H1 (cell line): ENCODE measurements around the gene GLRA1. TPM values are rescaled to one million over a fixed set of nuclear protein-coding genes. Genes with fewer than 3 reads are reported as not detected.

ENCODE experiments used
- CTCF ChIA-PET: fragments of 300-600 bp; sonication (Branson Sonifier 250); formaldehyde crosslinking; loops from one replicate; lab custom pipeline; 2021; ENCODE audit not compliant: partially characterized antibody; lab: Charles Lee
- POLR2A ChIA-PET: fragments of 300-600 bp; sonication (Branson Sonifier 250); formaldehyde crosslinking; loops from one replicate; lab custom pipeline; 2021; ENCODE audit warnings: inconsistent platforms; ENCODE audit not compliant: partially characterized antibody; lab: Charles Lee
- DNase-seq, 2 experiments: peaks; one replicate each; pipeline versions ENCODE4 v3.0.0 to v3.0.0-alpha.2; 2010 to 2022; ENCODE audit warnings: low spot score in 2 of 2, low read depth in 1 of 2, mixed read lengths in 1 of 2
- FAIRE-seq: peaks from 2 replicates; lab custom pipeline; 2011; peaks lifted over from hg19 to GRCh38; lab: Jason Lieb, UNC
- H2AFZ ChIP-seq: 2 replicates; pipeline ENCODE4 v1.8.1; 2012; ENCODE audit warnings: low read length, inconsistent platforms
- H2AK5ac ChIP-seq: 2 replicates; pipeline ENCODE4 v1.6.1; 2013; ENCODE audit warnings: low read depth, low read length
- H2BK120ac ChIP-seq: replicated peaks from 2 replicates; pipeline ENCODE3; 2013; ENCODE audit warnings: low read depth, low read length, inconsistent platforms
- H2BK12ac ChIP-seq: 2 replicates; pipeline ENCODE4 v1.6.1; 2013; ENCODE audit warnings: low read depth, low read length
- H2BK15ac ChIP-seq: 2 replicates; pipeline ENCODE4 v1.6.1; 2013; ENCODE audit warnings: low read length
- H2BK20ac ChIP-seq: 2 replicates; pipeline ENCODE4 v1.6.1; 2013; ENCODE audit warnings: low read length
- H2BK5ac ChIP-seq: 2 replicates; pipeline ENCODE4 v1.6.1; 2013; ENCODE audit warnings: low read depth, low read length
- H3K14ac ChIP-seq: 2 replicates; pipeline ENCODE4 v1.6.1; 2013; ENCODE audit warnings: inconsistent platforms; ENCODE audit not compliant: insufficient read length
- H3K18ac ChIP-seq: 2 replicates; pipeline ENCODE4 v1.6.1; 2013; ENCODE audit warnings: low read length; ENCODE audit errors: extremely low read depth
- H3K23ac ChIP-seq: 2 replicates; pipeline ENCODE4 v1.6.1; 2013; ENCODE audit warnings: inconsistent platforms; ENCODE audit not compliant: insufficient read length
- H3K23me2 ChIP-seq: 2 replicates; pipeline ENCODE4 v1.6.1; 2013; ENCODE audit warnings: low read depth, low read length
- H3K27ac ChIP-seq: 2 replicates; pipeline ENCODE4 v1.6.1; 2011; ENCODE audit warnings: low read depth, low read length, inconsistent platforms
- H3K27me3 ChIP-seq, 4 experiments: replicated peaks in 1 of 4; 1 replicate in 1 of 4; 2 replicates in 3 of 4; pipeline versions ENCODE4 v1.6.1 to v1.8.1; 2011 to 2013; ENCODE audit warnings: low read length in 3 of 4, mild to moderate bottlenecking in 3 of 4, inconsistent platforms in 2 of 4, mixed read lengths in 2 of 4, moderate library complexity in 1 of 4; ENCODE audit not compliant: control insufficient read depth in 3 of 4, insufficient read depth in 3 of 4; ENCODE audit errors: extremely low read depth in 1 of 4
- H3K36me3 ChIP-seq, 4 experiments: 2 replicates each; pipeline versions ENCODE4 v1.6.1 to v1.8.1; 2011 to 2013; ENCODE audit warnings: mild to moderate bottlenecking in 4 of 4, low read length in 3 of 4, moderate library complexity in 2 of 4, control low read depth in 1 of 4, inconsistent platforms in 1 of 4; ENCODE audit not compliant: insufficient read depth in 4 of 4, control insufficient read depth in 2 of 4
- H3K4ac ChIP-seq: replicated peaks from 2 replicates; pipeline ENCODE3; 2013; ENCODE audit warnings: low read length, low read depth, mixed read lengths, inconsistent platforms; ENCODE audit not compliant: insufficient read length
- H3K4me1 ChIP-seq, 4 experiments: replicated peaks in 1 of 4; 1 replicate in 1 of 4; 2 replicates in 3 of 4; pipeline versions ENCODE4 v1.6.1 to v1.8.1; 2011 to 2013; ENCODE audit warnings: low read length in 3 of 4, inconsistent platforms in 2 of 4, mixed read lengths in 1 of 4; ENCODE audit not compliant: insufficient read depth in 4 of 4, control insufficient read depth in 3 of 4
- H3K4me2 ChIP-seq, 2 experiments: 2 replicates each; pipeline versions ENCODE4 v1.6.1 to v1.8.1; 2011 to 2013; ENCODE audit warnings: low read depth in 2 of 2, low read length in 2 of 2, control low read depth in 1 of 2, inconsistent platforms in 1 of 2, mild to moderate bottlenecking in 1 of 2; ENCODE audit not compliant: insufficient read depth in 1 of 2
- H3K4me3 ChIP-seq, 4 experiments: fragments of 200-600, 300-600 bp in 1 of 4; sonication (generic), shearing (Covaris generic), sonication (Bioruptor Twin) in 1 of 4; 2 replicates each; pipeline versions ENCODE4 v1.5.1 to v1.8.1; 2011 to 2016; ENCODE audit warnings: low read length in 4 of 4, low read depth in 3 of 4, control low read depth in 2 of 4, inconsistent platforms in 2 of 4, mild to moderate bottlenecking in 2 of 4, mixed read lengths in 1 of 4, moderate library complexity in 1 of 4; ENCODE audit not compliant: insufficient read depth in 2 of 4; ENCODE audit errors: extremely low read depth in 1 of 4
- H3K56ac ChIP-seq: replicated peaks from 2 replicates; pipeline ENCODE3; 2013; ENCODE audit warnings: low read depth, mild to moderate bottlenecking, mixed read lengths, low read length, inconsistent platforms; ENCODE audit not compliant: insufficient read length
- H3K79me1 ChIP-seq: 2 replicates; pipeline ENCODE4 v1.6.1; 2013; ENCODE audit warnings: low read depth, low read length, control low read depth
- H3K79me2 ChIP-seq, 2 experiments: 2 replicates each; pipeline versions ENCODE4 v1.6.1 to v1.8.1; 2012 to 2013; ENCODE audit warnings: low read length in 2 of 2, mild to moderate bottlenecking in 2 of 2, inconsistent platforms in 1 of 2; ENCODE audit not compliant: insufficient read depth in 2 of 2, control insufficient read depth in 1 of 2
- H3K9ac ChIP-seq, 4 experiments: replicated peaks in 1 of 4; 1 replicate in 1 of 4; 2 replicates in 3 of 4; pipeline versions ENCODE4 v1.6.1 to v1.8.1; 2011 to 2013; ENCODE audit warnings: low read depth in 3 of 4, low read length in 3 of 4, control low read depth in 2 of 4, mild to moderate bottlenecking in 2 of 4, moderate library complexity in 2 of 4, inconsistent platforms in 1 of 4; ENCODE audit errors: extremely low read depth in 1 of 4
- H3K9me3 ChIP-seq, 2 experiments: 2 replicates each; pipeline versions ENCODE4 v1.6.1 to v1.8.1; 2012 to 2013; ENCODE audit warnings: mild to moderate bottlenecking in 2 of 2, moderate library complexity in 2 of 2, control low read depth in 1 of 2, inconsistent platforms in 1 of 2, low read depth in 1 of 2, low read length in 1 of 2, mixed read lengths in 1 of 2; ENCODE audit not compliant: insufficient read depth in 2 of 2
- H4K20me1 ChIP-seq, 2 experiments: replicated peaks in 1 of 2; 2 replicates each; pipeline versions ENCODE3 to v1.8.1; 2011 to 2013; ENCODE audit warnings: inconsistent platforms in 2 of 2, low read length in 2 of 2, mild to moderate bottlenecking in 1 of 2; ENCODE audit not compliant: insufficient read depth in 2 of 2, control insufficient read depth in 1 of 2
- H4K5ac ChIP-seq: 2 replicates; pipeline ENCODE4 v1.6.1; 2013; ENCODE audit warnings: low read length, low read depth, mixed read lengths, inconsistent platforms; ENCODE audit not compliant: insufficient read length
- H4K8ac ChIP-seq: 2 replicates; pipeline ENCODE4 v1.8.0; 2013; ENCODE audit warnings: mild to moderate bottlenecking, moderate library complexity, low read length, inconsistent platforms; ENCODE audit not compliant: insufficient read depth; ENCODE audit errors: extremely low read depth
- H4K91ac ChIP-seq: replicated peaks from 2 replicates; pipeline ENCODE3; 2013; ENCODE audit warnings: low read length, mixed read lengths, inconsistent platforms; ENCODE audit not compliant: insufficient read length
- JUN ChIP-seq: IDR thresholded peaks from 2 replicates; pipeline ENCODE4 v1.6.1; 2011; ENCODE audit warnings: low read depth, mild to moderate bottlenecking, improper control_type of control experiment, low read length
- KDM1A ChIP-seq: fragments of 200-600, 300-600 bp; sonication (generic); IDR thresholded peaks from 2 replicates; pipeline ENCODE4 v1.7.1; 2016; ENCODE audit warnings: mild to moderate bottlenecking, low read length, borderline replicate concordance
- RAD21 ChIP-seq, 2 experiments: IDR thresholded peaks in 1 of 2; conservative IDR thresholded peaks in 1 of 2; 2 replicates each; pipeline ENCODE4 v1.6.1; 2011; ENCODE audit warnings: low read depth in 2 of 2, low read length in 2 of 2, improper control_type of control experiment in 1 of 2, inconsistent platforms in 1 of 2, mild to moderate bottlenecking in 1 of 2, moderate library complexity in 1 of 2
- RXRA ChIP-seq: IDR thresholded peaks from 2 replicates; pipeline ENCODE4 v1.6.1; 2011; ENCODE audit warnings: low read depth, mild to moderate bottlenecking, low read length, moderate library complexity; ENCODE audit not compliant: insufficient read depth
- SP1 ChIP-seq: IDR thresholded peaks from 2 replicates; pipeline ENCODE4 v1.6.1; 2011; ENCODE audit warnings: low read depth, low read length
- TAF1 ChIP-seq: IDR thresholded peaks from 2 replicates; pipeline ENCODE4 v1.6.1; 2011; ENCODE audit warnings: mild to moderate bottlenecking, low read depth, low read length
- WGBS, 2 experiments: shearing (Covaris generic) in 1 of 2; methylation state at CpG; one replicate each; pipeline versions ENCODE4 v1.1.6 to v1.1.7; 2013 to 2015; ENCODE audit warnings: low lambda C conversion rate in 2 of 2, mixed read lengths in 2 of 2, inconsistent platforms in 1 of 2, low coverage in 1 of 2, missing lambda C conversion rate in 1 of 2; ENCODE audit not compliant: insufficient replicate concordance in 2 of 2, insufficient coverage in 1 of 2, insufficient read length in 1 of 2; ENCODE audit errors: extremely low coverage in 1 of 2, missing lambda C conversion rate in 1 of 2; 5-methylcytosine and 5-hydroxymethylcytosine counted together
- polyA plus RNA-seq, 7 experiments: library from polyadenylated mRNA; depleted of rRNA in 3 of 7; stranded (reverse) in 5 of 7; unstranded in 2 of 7; fragments of >200 nt in 5 of 7; fragments of 200-250 nt in 2 of 7; gene quantifications; 1 replicate in 5 of 7; 2 replicates in 1 of 7; 4 replicates in 1 of 7; pipeline versions ENCODE4 v1.2.1 to v1.2.3, GENCODE V29; 2011 to 2013; ENCODE audit warnings: missing spikeins in 2 of 7, mixed read lengths in 2 of 7
- total RNA-seq: library from RNA; stranded (reverse); fragmentation: NEBNext Ultra II Directional; extraction: Animal tissue kit (Norgen Biotek cat#: 25700); gene quantifications from 2 replicates; pipeline ENCODE4 v1.2.1, GENCODE V29; 2021

GLRA1 gene
- total and polyA plus RNA-seq, 2 of the 8 experiments (the other 6 are each of a cell fraction or from before 2014, with no cell fraction given) = not detected

- H4K91ac ChIP-seq = no peak overlapping the region
- CTCF ChIA-PET = interaction anchor here (1.0 kb wide), 2 partner anchors 76 to 448 kb away, joined by 3 to 4 read pairs; no protein-coding TSS in a partner anchor
- H2BK12ac ChIP-seq = no peak overlapping the region
- H3K4me3 ChIP-seq = no peak overlapping the region
- H2AK5ac ChIP-seq = no peak overlapping the region
- WGBS, 2 experiments = 78% methylated on average over 3 of the region's 3 CpGs; no CpG with 5 or more reads in 1 of the 2 experiments
- no peak overlapping the region for H3K23ac ChIP-seq
- TF ChIP-seq RXRA (no peak), SP1 (no peak), TAF1 (no peak), RAD21 (IDR thresholded peaks at IDR 0.05 in 1 of 2, conservative IDR thresholded peaks at IDR 0.05 in 1 of 2; ENCODE audit: low read depth in 2 of 2, low read length in 2 of 2) (no peak), JUN (no peak), KDM1A (no peak)
- TF ChIP-seq, all 59 proteins: peak for 0
- H3K27me3 ChIP-seq = peaks cover 54 to 75% (median 68%) of the 10 kb centered on the region in 4 experiments
- no peak overlapping the region for H2BK5ac ChIP-seq
- H3K36me3 ChIP-seq = no peaks in the 10 kb centered on the region
- POLR2A ChIA-PET = no interaction called here
- no peak overlapping the region for H3K9ac ChIP-seq
- H4K8ac ChIP-seq = no peak overlapping the region
- no peak overlapping the region for H2BK120ac ChIP-seq
- no peak overlapping the region for H3K56ac ChIP-seq
- FAIRE-seq = no peak
- no peaks in the 10 kb centered on the region for H3K79me1 ChIP-seq
- H3K4me1 ChIP-seq = peaks cover 0 to 11% (median 5%) of the 10 kb centered on the region in 4 experiments; a peak in 4 of 7 replicates
- no peak overlapping the region for H3K27ac ChIP-seq
- no peak overlapping the region for H3K4ac ChIP-seq
- no peak overlapping the region for H3K18ac ChIP-seq
- no peak overlapping the region for H2BK20ac ChIP-seq
- H4K20me1 ChIP-seq = peaks cover 0 to 7% of the 10 kb centered on the region in 2 experiments
- no peaks in the 10 kb centered on the region; the same call in 1 of the 2 replicates for H3K23me2 ChIP-seq
- DNase-seq = no peak
- H3K14ac ChIP-seq = no peak overlapping the region
- no peak overlapping the region for H3K4me2 ChIP-seq
- no peaks in the 10 kb centered on the region for H3K9me3 ChIP-seq
- H2BK15ac ChIP-seq = no peak overlapping the region
- H4K5ac ChIP-seq = no peak overlapping the region
- H2AFZ ChIP-seq = no peak overlapping the region
- H3K79me2 ChIP-seq = no peaks in the 10 kb centered on the region
Observed at GRCh38 chr5:151900891-151901290, 23.8 kb downstream of the GLRA1 start.
